Measurements from ENCODE around the gene USP21. TPM values are rescaled to one million over a fixed set of nuclear protein-coding genes. Genes with fewer than 3 reads are reported as not detected.

Gene USP21
- total and polyA plus RNA-seq, 8 donors = 7.9 to 25.3 (median 11.2) TPM

DNA sequence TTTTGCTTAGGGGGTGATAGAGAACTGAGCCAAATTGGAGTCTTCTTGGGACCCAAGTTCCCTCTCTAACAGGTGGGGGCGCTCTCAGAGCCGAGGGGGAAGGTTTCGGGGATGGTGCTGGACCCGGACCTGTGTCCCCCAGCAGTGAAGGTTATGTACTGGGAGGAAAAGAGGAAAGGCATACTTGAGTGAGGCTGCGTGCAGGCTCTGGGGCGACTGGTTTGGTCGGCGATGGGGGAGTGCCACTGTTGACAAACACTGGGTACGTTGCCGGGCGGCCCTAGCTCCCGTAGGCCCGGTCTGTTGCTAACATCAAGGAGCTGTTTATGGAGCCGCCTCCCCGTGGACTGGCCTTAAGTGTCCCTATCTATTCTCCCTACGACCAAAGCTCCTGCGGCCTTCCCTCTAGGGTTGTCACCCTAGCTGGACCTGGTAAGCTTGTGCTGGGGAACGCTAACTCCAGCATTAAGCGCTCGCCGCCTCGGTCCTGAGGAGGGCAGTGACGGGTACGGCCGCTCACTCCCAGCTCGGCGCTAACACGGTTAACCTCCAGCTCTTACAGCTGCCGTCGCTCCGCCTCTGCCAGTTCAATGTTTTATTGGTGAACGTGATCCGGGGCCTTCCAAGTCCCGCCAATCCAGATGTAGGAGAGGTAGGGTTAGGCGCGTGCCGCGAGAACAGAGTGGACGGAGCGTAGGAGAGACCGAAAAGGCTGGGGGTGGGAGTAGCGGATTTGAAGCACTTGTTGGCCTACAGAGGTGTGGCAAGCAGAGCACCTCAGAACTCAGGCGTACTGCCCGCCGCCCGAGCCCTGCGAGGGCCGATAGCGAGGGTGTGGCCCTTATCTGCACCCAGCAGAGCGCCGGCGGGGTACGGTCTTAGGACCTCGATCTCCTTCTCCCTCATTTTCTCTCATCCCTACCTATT is 6.7 kb downstream of the USP21 start, which contains the start of gene PPOX:
Gene PPOX, plus strand, starts transcription at position 685 of the 927 bp plus-strand sequence. CDS start 422 bp downstream, outside the sequence.
- intact Hi-C loops (cut with DNase I) = no loop called here
- Histone ChIP-seq H3K27ac (peak within 1 kb of the TSS; percentile 67 to 92 (median 80)), H3K36me3 (no peaks in the 10 kb centered on the region), H3K9me3 (no peaks in the 10 kb centered on the region), H3K27me3 (no peaks in the 10 kb centered on the region), H3K4me1 (peaks cover 0 to 5% (median 2%) of the 10 kb centered on the region in 3 donors), H3K4me3 (peak within 1 kb of the TSS; percentile 49 to 73 (median 58))
- FAIRE-seq (peak; percentile 86), ATAC-seq (peak; percentile 92 to 97 (median 94)), DNase-seq (peak; percentile 90 to 98 (median 96))
- TF ChIP-seq, protein P1, sequence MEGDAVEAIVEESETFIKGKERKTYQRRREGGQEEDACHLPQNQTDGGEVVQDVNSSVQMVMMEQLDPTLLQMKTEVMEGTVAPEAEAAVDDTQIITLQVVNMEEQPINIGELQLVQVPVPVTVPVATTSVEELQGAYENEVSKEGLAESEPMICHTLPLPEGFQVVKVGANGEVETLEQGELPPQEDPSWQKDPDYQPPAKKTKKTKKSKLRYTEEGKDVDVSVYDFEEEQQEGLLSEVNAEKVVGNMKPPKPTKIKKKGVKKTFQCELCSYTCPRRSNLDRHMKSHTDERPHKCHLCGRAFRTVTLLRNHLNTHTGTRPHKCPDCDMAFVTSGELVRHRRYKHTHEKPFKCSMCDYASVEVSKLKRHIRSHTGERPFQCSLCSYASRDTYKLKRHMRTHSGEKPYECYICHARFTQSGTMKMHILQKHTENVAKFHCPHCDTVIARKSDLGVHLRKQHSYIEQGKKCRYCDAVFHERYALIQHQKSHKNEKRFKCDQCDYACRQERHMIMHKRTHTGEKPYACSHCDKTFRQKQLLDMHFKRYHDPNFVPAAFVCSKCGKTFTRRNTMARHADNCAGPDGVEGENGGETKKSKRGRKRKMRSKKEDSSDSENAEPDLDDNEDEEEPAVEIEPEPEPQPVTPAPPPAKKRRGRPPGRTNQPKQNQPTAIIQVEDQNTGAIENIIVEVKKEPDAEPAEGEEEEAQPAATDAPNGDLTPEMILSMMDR (IDR thresholded peaks at IDR 0.05) = peak in 1 of 4 donors; percentile 10
- WGBS, 2 donors = 0% methylated on average over 54 of the region's 54 CpGs

DNA sequence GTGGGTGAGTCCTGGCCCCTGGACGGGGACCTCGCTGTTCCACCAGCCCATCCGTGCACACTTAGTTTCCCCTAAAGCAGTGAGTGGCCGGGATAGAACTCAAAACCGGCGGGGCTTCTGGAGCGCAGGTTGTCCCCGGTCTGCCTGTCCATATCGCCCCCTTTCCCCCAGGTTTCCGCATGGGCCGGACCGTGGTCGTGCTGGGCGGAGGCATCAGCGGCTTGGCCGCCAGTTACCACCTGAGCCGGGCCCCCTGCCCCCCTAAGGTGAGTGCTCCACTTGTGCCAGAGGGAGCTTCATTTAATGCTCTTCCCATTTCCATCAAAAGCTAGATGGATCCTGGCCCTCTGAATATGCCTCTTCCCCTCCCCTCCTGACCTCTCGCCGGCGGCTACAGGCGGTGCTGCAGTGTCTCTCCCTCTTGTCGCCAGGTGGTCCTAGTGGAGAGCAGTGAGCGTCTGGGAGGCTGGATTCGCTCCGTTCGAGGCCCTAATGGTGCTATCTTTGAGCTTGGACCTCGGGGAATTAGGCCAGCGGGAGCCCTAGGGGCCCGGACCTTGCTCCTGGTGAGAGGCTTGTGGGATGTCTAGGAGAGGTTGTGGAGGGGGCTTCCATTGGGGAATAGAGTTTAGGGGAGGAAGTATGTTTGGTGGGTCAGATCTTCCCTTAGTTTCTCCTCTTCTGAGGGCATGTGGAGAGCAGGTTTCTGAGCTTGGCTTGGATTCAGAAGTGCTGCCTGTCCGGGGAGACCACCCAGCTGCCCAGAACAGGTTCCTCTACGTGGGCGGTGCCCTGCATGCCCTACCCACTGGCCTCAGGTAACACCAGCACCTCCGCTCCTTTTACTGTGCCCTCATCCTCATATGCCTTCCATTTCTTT is 7.6 kb downstream of the USP21 start:
- peak in 2 of 4 donors; percentile 0 to 3 for ATAC-seq
- no peaks in the 10 kb centered on the region for H3K9me3 ChIP-seq
- TF ChIP-seq, protein P1 (IDR thresholded peaks at IDR 0.05) = no peak
- H3K27me3 ChIP-seq = no peaks in the 10 kb centered on the region
- no peak for FAIRE-seq
- WGBS, 2 donors = 4 to 6% methylated on average over 30 to 33 of the region's 33 CpGs
- DNase-seq = peak in 2 of 6 donors; percentile 52 to 66
- peak overlapping the region; percentile 67 to 92 (median 80) for H3K27ac ChIP-seq
- peaks cover 0 to 7% (median 5%) of the 10 kb centered on the region in 3 donors for H3K36me3 ChIP-seq
- intact Hi-C loops (cut with DNase I) = no loop called here
- peaks cover 0 to 5% (median 0%) of the 10 kb centered on the region in 3 donors for H3K4me1 ChIP-seq
- H3K4me3 ChIP-seq = peak overlapping the region; percentile 49 to 73 (median 58)

DNA sequence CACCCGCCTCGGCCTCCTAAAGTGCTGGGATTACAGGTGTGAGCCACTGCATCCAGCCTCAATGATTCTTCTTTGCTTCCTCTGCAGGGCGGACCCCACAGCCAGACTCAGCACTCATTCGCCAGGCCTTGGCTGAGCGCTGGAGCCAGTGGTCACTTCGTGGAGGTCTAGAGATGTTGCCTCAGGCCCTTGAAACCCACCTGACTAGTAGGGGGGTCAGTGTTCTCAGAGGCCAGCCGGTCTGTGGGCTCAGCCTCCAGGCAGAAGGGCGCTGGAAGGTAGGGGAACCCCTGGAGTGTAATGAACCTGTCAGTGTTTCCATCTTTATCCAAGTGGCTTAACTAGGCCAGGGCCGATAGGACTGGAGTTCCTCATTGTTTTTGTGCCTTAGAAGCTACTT is 9.6 kb downstream of the USP21 start:
- Histone ChIP-seq H3K36me3 (peaks cover 0 to 24% (median 7%) of the 10 kb centered on the region in 3 donors), H3K27ac (no peak overlapping the region)

DNA sequence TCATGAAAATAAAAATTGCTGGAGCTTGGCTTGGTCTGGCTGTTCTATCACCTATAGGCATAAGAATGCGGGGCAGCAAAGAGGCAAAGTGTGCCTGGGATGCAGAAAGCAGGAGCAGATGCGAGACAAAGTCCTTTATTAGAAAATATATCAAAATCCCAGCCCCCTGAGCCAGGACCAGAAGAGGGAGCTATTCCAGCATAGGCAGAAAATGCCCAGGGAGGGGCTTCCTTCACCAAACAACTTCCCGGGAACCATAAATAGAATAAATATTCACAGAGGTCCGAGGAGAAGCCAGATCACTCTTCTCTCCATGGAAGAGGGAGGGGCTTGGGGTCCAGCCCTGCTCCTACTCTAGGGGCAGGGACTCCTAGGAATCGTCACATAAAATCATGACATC is 11.9 kb downstream of the USP21 start:
- H3K27me3 ChIP-seq = no peaks in the 10 kb centered on the region
- H3K27ac ChIP-seq = no peak overlapping the region
- no peaks in the 10 kb centered on the region for H3K9me3 ChIP-seq
- TF ChIP-seq, protein P1 (IDR thresholded peaks at IDR 0.05) = no peak
- H3K4me3 ChIP-seq = no peak overlapping the region
- no peak for DNase-seq
- intact Hi-C loops (cut with DNase I) = no loop called here
- peaks cover 0 to 35% (median 12%) of the 10 kb centered on the region in 3 donors for H3K36me3 ChIP-seq
- ATAC-seq = no peak
- H3K4me1 ChIP-seq = peaks cover 0 to 6% (median 5%) of the 10 kb centered on the region in 3 donors
- 59 to 65% methylated on average over 5 of the region's 5 CpGs for WGBS, 2 donors
- no peak for FAIRE-seq

More for the DNA sequence above, 9.6 kb downstream of the USP21 start:
- FAIRE-seq = no peak
- DNase-seq = peak in 1 of 6 donors; percentile 45
- no peak overlapping the region for H3K4me3 ChIP-seq
- TF ChIP-seq, protein P1 (IDR thresholded peaks at IDR 0.05) = no peak
- no peaks in the 10 kb centered on the region for H3K27me3 ChIP-seq
- no peak for ATAC-seq
- intact Hi-C loops (cut with DNase I) = no loop called here
- peaks cover 0 to 5% (median 0%) of the 10 kb centered on the region in 3 donors for H3K4me1 ChIP-seq
- 88 to 94% methylated on average over 9 of the region's 9 CpGs for whole genome bisulfite sequencing, 2 donors
- H3K9me3 ChIP-seq = no peaks in the 10 kb centered on the region
